Epithelial cell of proximal tubule (primary cell): ENCODE results near the gene NTNG2. TPM values are rescaled to one million over a fixed set of nuclear protein-coding genes. Genes with fewer than 3 reads are reported as not detected.

Experiments
- DNase-seq: peaks from one replicate; pipeline ENCODE4 v3.0.0-alpha.2; 2011; ENCODE audit warnings: low read depth
- H3K4me3 ChIP-seq: 2 replicates; pipeline ENCODE4 v1.5.1; 2011; ENCODE audit warnings: low read depth, mild to moderate bottlenecking, low read length
- total RNA-seq: library from RNA; depleted of rRNA; stranded (reverse); fragments of >200 nt; gene quantifications from 2 replicates; pipeline ENCODE4 v1.2.3, GENCODE V29; 2015
- TF ChIP-seq, protein P1 (sequence below): conservative IDR thresholded peaks from 2 replicates; pipeline ENCODE4 v1.5.1; 2012; ENCODE audit warnings: low read depth, mild to moderate bottlenecking, low read length

Gene NTNG2
- total RNA-seq, 1 donor from 2014 or later, result not detected

DNA sequence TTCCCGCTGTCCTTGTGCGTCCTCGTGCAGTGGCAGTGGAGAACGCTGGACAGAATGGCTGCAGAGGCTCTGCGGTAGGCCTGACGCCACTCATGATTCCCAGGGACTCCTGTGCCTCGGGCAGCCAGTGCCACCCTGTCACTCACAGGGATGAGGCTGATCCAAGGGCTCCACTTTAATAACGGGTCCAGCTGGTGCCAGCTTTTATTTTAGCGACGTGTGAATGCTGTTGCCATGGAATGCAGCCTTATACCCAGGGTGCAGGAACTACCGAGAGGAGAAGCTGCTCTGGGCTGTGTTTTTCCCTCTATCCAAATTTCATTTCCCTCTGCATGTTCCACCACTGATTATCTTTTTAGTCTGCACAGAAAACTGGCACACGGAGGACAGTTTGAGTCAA lies 15.8 kb upstream of the NTNG2 start:
- H3K4me3 ChIP-seq, result no peak overlapping the region
- no peak for DNase-seq
- TF ChIP-seq, protein P1, sequence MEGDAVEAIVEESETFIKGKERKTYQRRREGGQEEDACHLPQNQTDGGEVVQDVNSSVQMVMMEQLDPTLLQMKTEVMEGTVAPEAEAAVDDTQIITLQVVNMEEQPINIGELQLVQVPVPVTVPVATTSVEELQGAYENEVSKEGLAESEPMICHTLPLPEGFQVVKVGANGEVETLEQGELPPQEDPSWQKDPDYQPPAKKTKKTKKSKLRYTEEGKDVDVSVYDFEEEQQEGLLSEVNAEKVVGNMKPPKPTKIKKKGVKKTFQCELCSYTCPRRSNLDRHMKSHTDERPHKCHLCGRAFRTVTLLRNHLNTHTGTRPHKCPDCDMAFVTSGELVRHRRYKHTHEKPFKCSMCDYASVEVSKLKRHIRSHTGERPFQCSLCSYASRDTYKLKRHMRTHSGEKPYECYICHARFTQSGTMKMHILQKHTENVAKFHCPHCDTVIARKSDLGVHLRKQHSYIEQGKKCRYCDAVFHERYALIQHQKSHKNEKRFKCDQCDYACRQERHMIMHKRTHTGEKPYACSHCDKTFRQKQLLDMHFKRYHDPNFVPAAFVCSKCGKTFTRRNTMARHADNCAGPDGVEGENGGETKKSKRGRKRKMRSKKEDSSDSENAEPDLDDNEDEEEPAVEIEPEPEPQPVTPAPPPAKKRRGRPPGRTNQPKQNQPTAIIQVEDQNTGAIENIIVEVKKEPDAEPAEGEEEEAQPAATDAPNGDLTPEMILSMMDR, result no peak

- TF ChIP-seq, protein P1, result no peak
- no peak overlapping the region for H3K4me3 ChIP-seq
- DNase-seq, result no peak
Measured at GRCh38 chr9:132146575-132146974, 15.3 kb upstream of the NTNG2 start.

- TF ChIP-seq, protein P1, result no peak
- DNase-seq, result no peak
- H3K4me3 ChIP-seq, result no peak overlapping the region
Measured at GRCh38 chr9:132147331-132147730, 14.5 kb upstream of the NTNG2 start.

DNA sequence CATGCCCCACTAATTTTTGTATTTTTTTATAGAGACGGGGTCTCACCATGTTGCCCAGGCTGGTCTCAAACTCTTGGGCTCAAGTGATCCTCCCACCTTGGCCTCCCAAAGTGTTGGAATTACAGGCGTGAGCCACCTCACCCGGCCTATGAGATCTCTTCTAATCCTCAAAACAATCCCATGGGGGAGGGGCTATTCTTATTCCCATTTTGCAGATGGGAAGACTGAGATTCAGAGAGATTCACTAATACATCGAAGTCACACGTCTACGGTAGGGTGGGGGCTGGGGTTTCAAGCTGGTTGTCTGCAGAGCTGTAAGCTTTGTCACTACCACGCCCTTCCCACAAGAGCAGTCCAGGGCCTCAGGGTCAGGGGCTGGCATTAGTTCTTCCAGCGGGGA lies 14.0 kb upstream of the NTNG2 start:
- no peak for DNase-seq
- TF ChIP-seq, protein P1, result no peak
- H3K4me3 ChIP-seq, result no peak overlapping the region

DNA sequence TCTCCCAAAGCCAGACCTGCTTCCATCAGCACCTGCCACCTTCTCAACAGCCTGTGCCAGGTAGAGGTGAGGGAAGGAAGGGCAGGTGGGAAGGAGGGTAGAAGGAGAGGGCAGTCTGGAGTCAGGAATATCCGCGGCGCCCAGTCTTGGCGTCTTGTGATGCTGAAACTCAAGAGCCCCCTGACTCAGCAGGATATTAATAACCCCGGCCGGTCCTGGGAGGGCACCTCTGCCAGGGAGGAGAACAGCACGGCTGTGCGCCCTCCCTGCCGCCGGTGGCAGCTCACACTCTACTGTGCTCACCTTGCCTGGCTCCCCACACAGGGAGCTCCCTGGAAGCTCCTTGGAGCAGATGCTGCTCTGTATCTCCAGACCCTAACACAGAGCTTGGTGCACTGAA lies 11.6 kb upstream of the NTNG2 start:
- DNase-seq, result no peak
- H3K4me3 ChIP-seq, result no peak overlapping the region
- TF ChIP-seq, protein P1, result no peak

DNA sequence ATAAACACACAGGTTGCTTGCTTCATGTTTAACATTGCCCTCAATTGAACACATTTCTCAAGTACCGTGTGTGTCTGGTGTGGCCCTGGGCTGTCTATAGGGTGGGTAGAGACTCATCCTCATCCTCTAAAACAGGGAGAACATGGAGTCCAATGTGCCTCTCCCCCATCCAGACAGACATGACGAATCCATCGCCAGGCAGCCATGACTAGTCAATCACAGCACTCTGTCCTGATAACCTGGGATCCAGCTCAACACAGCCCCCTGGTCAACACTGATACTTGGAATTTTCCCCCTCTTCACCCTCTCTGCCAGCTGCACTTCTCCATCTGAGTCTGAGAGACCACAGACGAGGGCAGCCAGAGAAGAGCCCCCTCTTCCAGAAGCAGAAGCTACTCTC lies 10.7 kb upstream of the NTNG2 start:
- DNase-seq, result no peak
- H3K4me3 ChIP-seq, result no peak overlapping the region
- TF ChIP-seq, protein P1, result no peak

- TF ChIP-seq, protein P1, result no peak
- H3K4me3 ChIP-seq, result no peak overlapping the region
- DNase-seq, result no peak
Measured at GRCh38 chr9:132152231-132152630, 9.6 kb upstream of the NTNG2 start.
